ENCODE measurements around the gene MRFAP1L1. TPM values are rescaled to one million over a fixed set of nuclear protein-coding genes. Genes with fewer than 3 reads are reported as not detected.
A peak's percentile ranks its signal among the peaks of the same experiment; 100 is the strongest.
"Not testable (repeated sequence)": the region's sequence is repeated elsewhere in the genome, so short reads cannot be mapped to it uniquely, and the experiment has no call there.

Gene MRFAP1L1
- total RNA-seq, 1 experiment from 2014 or later, result 92.5 TPM

- no peak for DNase-seq (ENCODE audit: low read depth)
These were observed 24.6 kb upstream of the MRFAP1L1 start for GRCh38 chr4:6734165-6734786.

DNA sequence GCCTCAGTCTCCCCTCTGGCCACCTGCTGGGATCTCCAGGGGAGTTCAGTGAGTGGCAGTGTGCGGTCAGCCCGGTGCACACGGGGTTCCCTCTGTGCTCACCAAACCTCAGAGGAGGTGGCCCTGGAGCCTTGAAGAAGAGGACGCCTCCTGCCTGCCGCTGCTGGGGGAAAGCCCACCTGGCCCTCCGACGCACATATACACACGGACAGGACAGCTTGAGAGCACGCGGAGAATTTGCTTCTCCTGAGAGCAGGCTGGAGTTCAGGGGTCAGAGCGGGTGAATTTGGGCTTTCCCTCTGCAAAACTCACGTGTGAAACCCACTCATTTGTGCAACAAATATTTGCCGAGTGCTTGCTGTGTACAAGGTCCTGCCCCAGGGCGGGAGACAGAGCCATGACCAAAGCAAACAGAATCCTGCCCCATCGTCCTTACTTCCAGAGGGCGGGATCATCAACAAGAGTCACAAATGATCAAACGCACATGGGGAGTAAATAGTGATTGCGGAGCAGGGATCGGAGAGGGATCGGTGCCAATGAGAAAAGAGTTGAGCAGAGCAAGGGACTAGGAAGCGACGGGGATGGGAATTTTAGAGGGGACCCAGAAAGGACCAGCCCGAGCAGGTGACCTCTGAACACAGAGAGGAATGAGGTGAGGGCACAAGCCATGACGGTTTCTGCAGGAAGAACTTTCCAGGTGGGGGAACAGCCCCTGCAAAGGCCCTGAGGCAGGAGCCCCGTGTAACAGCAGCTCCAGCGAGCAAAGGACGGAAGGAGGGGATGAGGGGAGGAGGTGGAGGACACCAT lies 23.9 kb upstream of the MRFAP1L1 start:
- DNase-seq (ENCODE audit: low read depth), result no peak

GRCh38 chr4:6732441-6733357 lies 23.0 kb upstream of the MRFAP1L1 start:
- DNase-seq (ENCODE audit: low read depth), result peak; percentile 88

- DNase-seq (ENCODE audit: low read depth), result no peak
These were observed 22.1 kb upstream of the MRFAP1L1 start for GRCh38 chr4:6731780-6732179.

- DNase-seq (ENCODE audit: low read depth), result no peak
These were observed 21.6 kb upstream of the MRFAP1L1 start for GRCh38 chr4:6731318-6731675.

- no peak for DNase-seq (ENCODE audit: low read depth)
These were observed 21.1 kb upstream of the MRFAP1L1 start for GRCh38 chr4:6730603-6731317.

DNA sequence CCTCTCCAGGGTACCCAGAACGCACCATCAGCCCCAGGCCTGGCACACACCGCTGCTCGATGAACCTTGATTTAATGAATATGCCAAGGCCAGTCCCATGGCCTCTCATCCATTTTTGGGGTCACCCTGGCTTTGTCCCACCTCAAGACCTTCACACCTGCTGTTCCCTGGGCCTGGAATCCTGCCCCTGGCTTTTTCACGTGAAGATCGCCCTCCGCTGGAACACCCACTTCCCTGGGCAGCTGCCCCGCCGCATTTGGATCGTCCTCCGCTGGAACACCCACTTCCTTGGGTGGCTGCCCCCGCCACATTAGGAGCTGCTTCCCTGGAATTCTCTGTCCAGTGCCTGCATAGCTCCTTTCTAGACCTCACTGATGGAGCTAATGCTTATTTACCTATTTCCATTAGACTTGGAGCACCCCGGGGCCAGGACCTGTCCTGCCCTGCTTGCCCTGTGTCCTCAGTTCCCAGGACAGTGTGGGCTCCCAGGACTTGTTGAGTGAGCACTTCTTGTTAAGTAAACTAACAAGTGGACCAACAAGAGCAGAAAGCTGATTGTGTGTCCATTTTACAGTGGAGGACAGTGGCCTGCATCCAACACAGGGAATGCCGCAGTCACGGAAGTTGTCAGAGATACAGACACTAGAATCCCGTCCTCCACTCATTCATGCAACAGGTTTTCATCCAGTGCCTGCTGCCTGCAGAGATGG lies 18.8 kb upstream of the MRFAP1L1 start:
- no peak for DNase-seq (ENCODE audit: low read depth)

DNA sequence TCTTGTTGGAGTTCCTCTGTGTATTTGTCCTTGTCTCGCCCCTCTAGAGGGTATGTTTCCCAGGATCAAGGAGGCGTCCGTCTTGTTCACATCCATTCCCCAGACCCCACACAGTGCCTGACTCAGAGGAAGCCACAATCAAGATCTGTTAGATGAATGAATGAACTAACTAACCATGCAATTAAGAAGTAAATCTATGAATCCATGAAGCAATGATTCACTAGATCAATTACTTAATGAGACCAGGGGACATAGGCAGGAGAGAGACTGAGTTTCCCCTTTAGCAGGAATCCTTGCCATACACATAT lies 18.2 kb upstream of the MRFAP1L1 start:
- peak; percentile 76 for DNase-seq (ENCODE audit: low read depth)

GRCh38 chr4:6727081-6727942 lies 17.6 kb upstream of the MRFAP1L1 start:
- peak; percentile 68 for DNase-seq (ENCODE audit: low read depth)

- DNase-seq (ENCODE audit: low read depth), result not testable (repeated sequence)
These were observed 15.8 kb upstream of the MRFAP1L1 start for GRCh38 chr4:6725427-6725961.

DNA sequence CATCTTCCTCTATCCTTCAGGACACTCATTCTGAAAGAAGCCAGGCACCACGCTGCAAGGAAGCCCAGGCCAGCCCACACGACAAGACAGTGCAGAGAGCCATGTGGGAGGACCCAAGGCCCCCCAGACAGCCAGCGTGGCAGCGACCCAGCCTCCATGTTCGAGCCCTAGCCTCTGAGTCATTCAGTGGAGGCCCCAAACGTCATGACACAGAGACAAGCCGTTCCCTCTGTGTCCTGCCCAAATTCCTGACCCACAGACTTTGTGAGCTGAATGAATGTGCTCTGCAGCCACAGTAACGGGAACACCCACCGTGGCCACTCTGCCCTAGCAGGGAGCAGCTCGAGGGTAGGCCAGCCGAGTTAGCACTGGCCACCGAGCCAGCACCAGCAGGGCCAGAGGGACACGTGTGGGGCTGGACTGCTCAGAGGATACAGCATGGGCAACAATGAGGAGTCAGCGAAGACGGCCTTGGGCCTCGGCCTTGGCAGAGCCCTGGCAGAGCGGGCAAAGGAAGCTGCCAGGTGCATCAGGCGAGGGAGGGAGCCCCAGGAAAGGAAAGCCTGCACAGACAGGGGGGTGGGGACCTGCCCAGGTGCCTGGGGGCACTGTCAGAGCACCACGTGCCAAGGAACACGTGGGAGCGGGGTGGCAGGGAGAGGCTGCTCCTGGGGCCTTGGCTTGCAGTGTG lies 14.9 kb upstream of the MRFAP1L1 start:
- DNase-seq (ENCODE audit: low read depth), result peak; percentile 33

DNA sequence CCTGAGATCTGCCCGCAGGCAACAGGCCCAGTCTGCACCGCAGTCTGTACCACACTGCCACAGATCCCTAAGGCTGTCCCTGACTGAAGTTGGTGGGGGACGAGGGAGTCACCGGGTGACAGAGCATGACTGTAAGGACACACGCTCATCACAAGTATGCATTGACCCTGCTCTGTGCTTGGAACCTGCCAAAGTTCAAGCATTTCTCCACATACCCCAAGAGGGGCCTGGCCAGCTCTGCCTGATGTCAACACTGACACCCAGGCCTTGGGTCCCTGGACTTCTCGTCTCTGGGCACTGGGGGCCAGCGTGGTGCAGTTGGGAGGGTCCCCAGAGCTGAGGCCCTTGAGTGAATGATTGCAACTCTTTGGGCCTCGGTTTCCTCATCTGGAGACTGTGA lies 14.2 kb upstream of the MRFAP1L1 start:
- DNase-seq (ENCODE audit: low read depth), result no peak

GRCh38 chr4:6722891-6723290 lies 13.2 kb upstream of the MRFAP1L1 start:
- DNase-seq (ENCODE audit: low read depth), result no peak

DNA sequence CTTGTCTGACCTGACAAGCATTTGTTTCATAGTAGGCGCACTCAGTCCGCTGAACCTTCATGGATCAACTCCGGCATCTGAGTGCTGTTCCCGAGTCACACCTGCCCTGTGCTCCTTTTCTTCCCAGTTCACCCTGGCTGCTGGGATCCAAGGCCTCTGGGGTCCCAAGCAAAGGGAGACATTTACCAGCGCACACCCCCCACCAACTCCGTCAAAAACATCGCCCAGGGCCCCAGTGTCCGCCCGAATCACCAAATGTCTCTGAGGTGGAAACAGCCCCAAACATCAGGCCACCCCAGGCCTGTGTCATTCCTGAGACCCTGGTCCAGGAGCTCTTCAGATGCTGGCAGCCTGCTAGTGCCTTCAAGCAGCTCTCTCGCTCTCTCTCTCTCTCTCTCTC lies 11.5 kb upstream of the MRFAP1L1 start:
- no peak for DNase-seq (ENCODE audit: low read depth)

GRCh38 chr4:6720202-6720699 lies 10.6 kb upstream of the MRFAP1L1 start:
- peak; percentile 78 for DNase-seq (ENCODE audit: low read depth)

GRCh38 chr4:6719611-6720179 lies 10.0 kb upstream of the MRFAP1L1 start:
- DNase-seq (ENCODE audit: low read depth), result no peak

- no peak for DNase-seq (ENCODE audit: low read depth)
These were observed 9.4 kb upstream of the MRFAP1L1 start for GRCh38 chr4:6718932-6719610.

GRCh38 chr4:6716958-6717655 lies 7.4 kb upstream of the MRFAP1L1 start:
- no peak for DNase-seq (ENCODE audit: low read depth)
